Endothelial cell of umbilical vein (primary cell): ENCODE results near the gene TUBGCP3. TPM values are rescaled to one million over a fixed set of nuclear protein-coding genes. Genes with fewer than 3 reads are reported as not detected.

Experiments
- BruUV-seq: library from RNA; stranded (reverse); fragments of 400-500 nt; replicated peaks from 2 replicates; lab custom pipeline; 2021; lab: Mats Ljungman, UMichigan
- CTCF ChIA-PET: fragments of 300-600, 350-600 bp; sonication (Branson Sonifier 250); formaldehyde crosslinking; loops from one replicate; lab custom pipeline; 2021; ENCODE audit warnings: antibody characterized with exemption, inconsistent platforms; lab: Charles Lee
- POLR2A ChIA-PET: fragments of 300-600, 350-600 bp; sonication (Branson Sonifier 250); formaldehyde crosslinking; loops from one replicate; lab custom pipeline; 2021; ENCODE audit warnings: antibody characterized with exemption, inconsistent platforms; lab: Charles Lee
- DNase-seq: peaks from one replicate; pipeline ENCODE4 v3.0.0-alpha.2; 2011; ENCODE audit warnings: low read depth, low spot score
- FAIRE-seq: peaks from 2 replicates; lab custom pipeline; 2011; peaks lifted over from hg19 to GRCh38; lab: Jason Lieb, UNC
- H2AFZ ChIP-seq: 2 replicates; pipeline ENCODE4 v1.6.0; 2012; ENCODE audit warnings: low read depth, low read length, control low read depth, inconsistent platforms
- H3K27ac ChIP-seq: 2 replicates; pipeline ENCODE4 v1.5.1; 2011; ENCODE audit warnings: low read depth, mild to moderate bottlenecking, control low read depth, low read length, moderate library complexity; ENCODE audit not compliant: insufficient read depth
- H3K27me3 ChIP-seq, 2 experiments: 2 replicates each; pipeline versions ENCODE4 v1.6.0 to v1.6.1; 2011; ENCODE audit warnings: low read length in 2 of 2, mixed read lengths in 1 of 2; ENCODE audit not compliant: control insufficient read depth in 2 of 2, insufficient read depth in 2 of 2
- H3K36me3 ChIP-seq, 2 experiments: 2 replicates in 1 of 2; 3 replicates in 1 of 2; pipeline ENCODE4 v1.5.1; 2011; ENCODE audit warnings: low read length in 2 of 2, mild to moderate bottlenecking in 1 of 2, moderate library complexity in 1 of 2; ENCODE audit not compliant: control insufficient read depth in 2 of 2, insufficient read depth in 2 of 2; ENCODE audit errors: extremely low read depth in 1 of 2
- H3K4me1 ChIP-seq: 3 replicates; pipeline ENCODE4 v1.5.1; 2011; ENCODE audit warnings: mild to moderate bottlenecking, low read length; ENCODE audit not compliant: control insufficient read depth, insufficient read depth; ENCODE audit errors: extremely low read depth
- H3K4me2 ChIP-seq: 2 replicates; pipeline ENCODE4 v1.6.1; 2011; ENCODE audit warnings: low read length, control low read depth, mixed read lengths; ENCODE audit not compliant: insufficient read depth
- H3K4me3 ChIP-seq, 3 experiments: fragments of 200-600 bp in 1 of 3; sonication (generic), shearing (Covaris generic) in 1 of 3; replicated peaks in 1 of 3; 2 replicates each; pipeline ENCODE4 v1.5.1; 2011 to 2016; ENCODE audit warnings: control low read depth in 3 of 3, low read length in 3 of 3, mild to moderate bottlenecking in 2 of 3, inconsistent platforms in 1 of 3, low read depth in 1 of 3, moderate library complexity in 1 of 3; ENCODE audit not compliant: insufficient read depth in 1 of 3
- H3K79me2 ChIP-seq: 2 replicates; pipeline ENCODE4 v1.6.0; 2012; ENCODE audit warnings: low read length, inconsistent platforms; ENCODE audit not compliant: control insufficient read depth, insufficient read depth
- H3K9ac ChIP-seq: replicated peaks from 2 replicates; pipeline ENCODE3; 2011; ENCODE audit warnings: low read length, control low read depth; ENCODE audit not compliant: insufficient read depth; ENCODE audit errors: extremely low read depth
- H3K9me1 ChIP-seq: replicated peaks from 3 replicates; pipeline ENCODE4 v1.6.0; 2011; ENCODE audit warnings: mild to moderate bottlenecking, low read length; ENCODE audit not compliant: control insufficient read depth, insufficient read depth; ENCODE audit errors: extremely low read depth
- H3K9me3 ChIP-seq: replicated peaks from 2 replicates; pipeline ENCODE4 v1.5.1; 2012; ENCODE audit warnings: low read length, inconsistent platforms; ENCODE audit not compliant: control insufficient read depth, insufficient read depth
- H4K20me1 ChIP-seq: replicated peaks from 2 replicates; pipeline ENCODE3; 2011; ENCODE audit warnings: mild to moderate bottlenecking, low read length; ENCODE audit not compliant: control insufficient read depth, insufficient read depth; ENCODE audit errors: extremely low read depth
- CTCF ChIP-seq, 2 donors: IDR thresholded peaks; 1 replicate in 1 of 2; 2 replicates in 1 of 2; pipeline ENCODE4 v1.5.1; 2011; ENCODE audit warnings: low read length in 2 of 2, mild to moderate bottlenecking in 2 of 2, moderate library complexity in 2 of 2, control low read depth in 1 of 2, inconsistent platforms in 1 of 2, low read depth in 1 of 2; ENCODE audit not compliant: insufficient read depth in 1 of 2; ENCODE audit errors: extremely low read depth in 1 of 2
- EZH2 ChIP-seq: IDR thresholded peaks from 2 replicates; pipeline ENCODE4 v1.6.1; 2012; ENCODE audit warnings: borderline replicate concordance, low read depth, mild to moderate bottlenecking, moderate library complexity, low read length, inconsistent platforms; ENCODE audit not compliant: severe bottlenecking
- FOS ChIP-seq: IDR thresholded peaks from 2 replicates; pipeline ENCODE4 v1.6.1; 2011; ENCODE audit warnings: mild to moderate bottlenecking, low read length, moderate library complexity, borderline replicate concordance; ENCODE audit not compliant: insufficient read depth
- GATA2 ChIP-seq: IDR thresholded peaks from 2 replicates; pipeline ENCODE4 v1.7.0; 2011; ENCODE audit warnings: low read depth, mild to moderate bottlenecking, moderate library complexity, mixed read lengths, low read length; ENCODE audit not compliant: insufficient read length, insufficient read depth
- JUN ChIP-seq: IDR thresholded peaks from 2 replicates; pipeline ENCODE4 v1.6.1; 2011; ENCODE audit warnings: borderline replicate concordance, low read depth; ENCODE audit not compliant: insufficient read length, insufficient read depth
- MAX ChIP-seq: IDR thresholded peaks from 2 replicates; pipeline ENCODE4 v1.6.1; 2011; ENCODE audit not compliant: insufficient read depth, insufficient read length
- MYC ChIP-seq: IDR thresholded peaks from one replicate; pipeline ENCODE4 v1.6.1; 2011; ENCODE audit warnings: mild to moderate bottlenecking, low read depth, low read length
- POLR2A ChIP-seq: IDR thresholded peaks from 2 replicates; pipeline ENCODE4 v1.6.1; 2012; ENCODE audit warnings: low read depth, mild to moderate bottlenecking, control low read depth, low read length
- POLR2AphosphoS5 ChIP-seq: IDR thresholded peaks from 2 replicates; pipeline ENCODE4 v1.6.1; 2012; ENCODE audit warnings: low read depth, mild to moderate bottlenecking, control low read depth, low read length, moderate library complexity; ENCODE audit not compliant: insufficient read depth
- dilution Hi-C: fragments of 300-500 bp; cut with MboI; formaldehyde crosslinking; loops from one replicate; pipeline ENCODE4 v1.15.0; 2019; ENCODE audit warnings: low sequenced_read_pairs; ENCODE audit not compliant: extremely low pct_ligation_motif_present
- intact Hi-C: fragments of 100-400 bp; cut with micrococcal nuclease; formaldehyde crosslinking; loops from one replicate; pipeline ENCODE4 v1.10.0; 2022
- polyA plus RNA-seq, 4 experiments: library from polyadenylated mRNA; depleted of rRNA in 3 of 4; stranded (reverse) in 3 of 4; unstranded in 1 of 4; fragments of >200 nt; gene quantifications; 2 replicates each; pipeline versions ENCODE4 v1.2.1 to v1.2.3, GENCODE V29; 2011 to 2012; ENCODE audit warnings: missing spikeins in 1 of 4
- total RNA-seq: library from RNA; stranded (reverse); gene quantifications from 2 replicates; pipeline ENCODE4 v1.2.3, GENCODE V29; 2021

The TUBGCP3 gene
- total and polyA plus RNA-seq, 2 donors (not counting 3 experiments of a cell fraction or from before 2014, with no cell fraction given), result 36.4 to 47.7 TPM

GRCh38 chr13:112446867-112447266 lies 141.1 kb downstream of the TUBGCP3 start:
- no peaks in the 10 kb centered on the region for H3K79me2 ChIP-seq
- H3K36me3 ChIP-seq, result no peaks in the 10 kb centered on the region
- H3K9me3 ChIP-seq, result no peaks in the 10 kb centered on the region
- no peak overlapping the region for H3K4me2 ChIP-seq
- H3K9me1 ChIP-seq, result no peaks in the 10 kb centered on the region
- CTCF ChIA-PET, result no interaction called here
- intact Hi-C loops, result no loop called here
- no peak for DNase-seq
- BruUV-seq, result no TSS peak
- H3K9ac ChIP-seq, result no peak overlapping the region
- no peak overlapping the region for H2AFZ ChIP-seq
- no peaks in the 10 kb centered on the region for H3K27me3 ChIP-seq
- FAIRE-seq, result no peak
- no peak overlapping the region for H3K4me3 ChIP-seq
- POLR2A ChIA-PET, result no interaction called here
- no peaks in the 10 kb centered on the region for H3K4me1 ChIP-seq
- H3K27ac ChIP-seq, result no peak overlapping the region
- no peaks in the 10 kb centered on the region for H4K20me1 ChIP-seq
- no peak for TF ChIP-seq CTCF (IDR thresholded peaks at IDR 0.05; ENCODE audit: extremely low read depth in 1 of 2, insufficient read depth in 1 of 2, low read depth in 1 of 2, low read length in 2 of 2)
- no peak for TF ChIP-seq POLR2A
- TF ChIP-seq POLR2AphosphoS5, result no peak
- no peak for TF ChIP-seq EZH2
- dilution Hi-C loops, result no loop called here

GRCh38 chr13:112446347-112446861 lies 141.5 kb downstream of the TUBGCP3 start:
- Histone ChIP-seq H3K36me3 (no peaks in the 10 kb centered on the region), H4K20me1 (no peaks in the 10 kb centered on the region), H3K27me3 (no peaks in the 10 kb centered on the region), H2AFZ (no peak overlapping the region), H3K79me2 (no peaks in the 10 kb centered on the region), H3K4me2 (no peak overlapping the region), H3K4me3 (no peak overlapping the region), H3K4me1 (no peaks in the 10 kb centered on the region), H3K9ac (no peak overlapping the region), H3K9me3 (no peaks in the 10 kb centered on the region), H3K27ac (no peak overlapping the region), H3K9me1 (no peaks in the 10 kb centered on the region)
- no peak for FAIRE-seq
- no peak for DNase-seq
- dilution Hi-C loops, result no loop called here
- CTCF ChIA-PET, result no interaction called here
- no peak for TF ChIP-seq MAX
- no peak for TF ChIP-seq CTCF (IDR thresholded peaks at IDR 0.05; ENCODE audit: extremely low read depth in 1 of 2, insufficient read depth in 1 of 2, low read depth in 1 of 2, low read length in 2 of 2)
- no peak for TF ChIP-seq POLR2A
- TF ChIP-seq MYC, result no peak
- no peak for TF ChIP-seq EZH2
- no peak for TF ChIP-seq GATA2
- TF ChIP-seq FOS, result no peak
- no peak for TF ChIP-seq POLR2AphosphoS5
- no peak for TF ChIP-seq JUN
- POLR2A ChIA-PET, result no interaction called here
- BruUV-seq, result no TSS peak
- intact Hi-C loops, result no loop called here
